ENCODE data around the gene GPR55.

DNA sequence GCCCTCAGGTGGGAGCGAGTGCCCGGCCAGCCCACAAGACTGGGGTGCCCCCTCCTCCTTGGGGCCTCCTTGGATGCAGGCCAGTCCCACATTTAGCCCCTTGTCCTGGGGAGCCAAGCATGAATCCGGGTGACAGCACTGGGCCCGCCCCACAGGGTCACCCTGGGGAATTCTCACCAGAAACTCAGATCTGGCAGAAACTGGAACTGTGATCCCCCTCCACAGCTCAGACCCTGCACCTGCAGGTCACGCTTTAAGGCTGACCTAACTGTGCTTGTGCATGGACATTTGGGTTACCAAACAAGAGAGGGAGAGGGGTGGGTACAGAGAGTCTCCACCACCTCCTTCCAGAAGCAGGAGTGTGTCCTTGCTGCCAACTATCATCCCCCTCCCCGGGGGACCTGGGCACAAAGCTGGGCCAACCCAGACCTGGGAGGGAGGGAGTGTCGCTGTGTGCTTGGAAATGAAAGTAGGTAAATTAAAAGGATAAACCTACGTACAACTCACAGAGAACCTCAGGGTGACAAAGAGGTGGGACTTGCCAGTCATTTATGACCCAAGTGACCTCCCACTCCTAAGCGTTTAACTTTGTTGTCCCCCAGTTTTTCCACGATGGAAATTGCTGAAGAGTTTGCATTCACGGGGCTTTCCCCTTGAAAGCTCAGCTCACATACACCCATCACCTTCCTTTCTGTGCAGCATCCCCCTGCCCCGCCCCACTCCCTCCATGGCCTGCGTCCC, 51.2 kb downstream of the GPR55 start:
- TF ChIP-seq, protein P1, sequence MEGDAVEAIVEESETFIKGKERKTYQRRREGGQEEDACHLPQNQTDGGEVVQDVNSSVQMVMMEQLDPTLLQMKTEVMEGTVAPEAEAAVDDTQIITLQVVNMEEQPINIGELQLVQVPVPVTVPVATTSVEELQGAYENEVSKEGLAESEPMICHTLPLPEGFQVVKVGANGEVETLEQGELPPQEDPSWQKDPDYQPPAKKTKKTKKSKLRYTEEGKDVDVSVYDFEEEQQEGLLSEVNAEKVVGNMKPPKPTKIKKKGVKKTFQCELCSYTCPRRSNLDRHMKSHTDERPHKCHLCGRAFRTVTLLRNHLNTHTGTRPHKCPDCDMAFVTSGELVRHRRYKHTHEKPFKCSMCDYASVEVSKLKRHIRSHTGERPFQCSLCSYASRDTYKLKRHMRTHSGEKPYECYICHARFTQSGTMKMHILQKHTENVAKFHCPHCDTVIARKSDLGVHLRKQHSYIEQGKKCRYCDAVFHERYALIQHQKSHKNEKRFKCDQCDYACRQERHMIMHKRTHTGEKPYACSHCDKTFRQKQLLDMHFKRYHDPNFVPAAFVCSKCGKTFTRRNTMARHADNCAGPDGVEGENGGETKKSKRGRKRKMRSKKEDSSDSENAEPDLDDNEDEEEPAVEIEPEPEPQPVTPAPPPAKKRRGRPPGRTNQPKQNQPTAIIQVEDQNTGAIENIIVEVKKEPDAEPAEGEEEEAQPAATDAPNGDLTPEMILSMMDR (conservative IDR thresholded peaks at IDR 0.05 in 1 of 2, IDR thresholded peaks at IDR 0.05 in 1 of 2; ENCODE audit: extremely low read depth in 1 of 2, insufficient read depth in 1 of 2, low read depth in 1 of 2, low read length in 2 of 2), result no peak
- TF ChIP-seq EZH2 (IDR thresholded peaks at IDR 0.05; ENCODE audit: borderline replicate concordance, low read length), result no peak

Data from mammary epithelial cell (primary cell).